ENCODE data around the gene PLTP. TPM values are rescaled to one million over a fixed set of nuclear protein-coding genes. Genes with fewer than 3 reads are reported as not detected.
A peak's percentile ranks its signal among the peaks of the same experiment; 100 is the strongest.
"Not testable (repeated sequence)": the region's sequence is repeated elsewhere in the genome, so short reads cannot be mapped to it uniquely, and the experiment has no call there.

Gene PLTP
- total RNA-seq: 2.8 and 3.5 TPM in 2 replicates

- DNase-seq (ENCODE audit: low read depth in 2 of 2): peak in 1 of 2 donors; percentile 60
These were observed at the start of gene PLTP for GRCh38 chr20:45911486-45912343. Gene PLTP (minus strand): TSS chr20:45912155. CDS start chr20:45911452, 703 bp downstream.

GRCh38 chr20:45959956-45960630 lies 48.1 kb upstream of the PLTP start:
- DNase-seq (ENCODE audit: low read depth in 2 of 2): no peak

- DNase-seq (ENCODE audit: low read depth in 2 of 2): no peak
These were observed 47.2 kb upstream of the PLTP start for GRCh38 chr20:45959126-45959525.

- DNase-seq (ENCODE audit: low read depth in 2 of 2): no peak
These were observed 46.6 kb upstream of the PLTP start for GRCh38 chr20:45958593-45958992.

- DNase-seq (ENCODE audit: low read depth in 2 of 2): no peak
These were observed 45.3 kb upstream of the PLTP start for GRCh38 chr20:45957021-45957941.

GRCh38 chr20:45956326-45956725 lies 44.4 kb upstream of the PLTP start:
- not testable (repeated sequence) for DNase-seq (ENCODE audit: low read depth in 2 of 2)

- no peak for DNase-seq (ENCODE audit: low read depth in 2 of 2)
These were observed 41.7 kb upstream of the PLTP start for GRCh38 chr20:45953672-45954071.

GRCh38 chr20:45952861-45953260 lies 40.9 kb upstream of the PLTP start:
- DNase-seq (ENCODE audit: low read depth in 2 of 2): no peak

GRCh38 chr20:45951925-45952834 lies 40.2 kb upstream of the PLTP start:
- DNase-seq (ENCODE audit: low read depth in 2 of 2): no peak

GRCh38 chr20:45950330-45950646 lies 38.3 kb upstream of the PLTP start:
- no peak for DNase-seq (ENCODE audit: low read depth in 2 of 2)

- no peak for DNase-seq (ENCODE audit: low read depth in 2 of 2)
These were observed 37.8 kb upstream of the PLTP start for GRCh38 chr20:45949542-45950329.

GRCh38 chr20:45948742-45949541 lies 37.0 kb upstream of the PLTP start:
- DNase-seq (ENCODE audit: low read depth in 2 of 2): no peak

- no peak for DNase-seq (ENCODE audit: low read depth in 2 of 2)
These were observed 36.3 kb upstream of the PLTP start for GRCh38 chr20:45948261-45948733.

- DNase-seq (ENCODE audit: low read depth in 2 of 2): no peak
These were observed 35.3 kb upstream of the PLTP start for GRCh38 chr20:45947110-45947866.

GRCh38 chr20:45946149-45946970 lies 34.4 kb upstream of the PLTP start:
- no peak for DNase-seq (ENCODE audit: low read depth in 2 of 2)

GRCh38 chr20:45945678-45946148 lies 33.8 kb upstream of the PLTP start:
- DNase-seq (ENCODE audit: low read depth in 2 of 2): no peak

- no peak for DNase-seq (ENCODE audit: low read depth in 2 of 2)
These were observed 33.2 kb upstream of the PLTP start for GRCh38 chr20:45944965-45945677.

Data from dermis microvascular lymphatic vessel endothelial cell (primary cell).